Measurements from ENCODE around the gene BICRAL.

Gene BICRAL

GRCh38 chr6:42762950-42763349, 18.9 kb upstream of the BICRAL start:
- DNase-seq, result no peak

GRCh38 chr6:42764911-42765648, 16.8 kb upstream of the BICRAL start:
- DNase-seq, result no peak

GRCh38 chr6:42766163-42766670, 15.6 kb upstream of the BICRAL start:
- DNase-seq, result no peak

GRCh38 chr6:42769051-42769450, 12.8 kb upstream of the BICRAL start:
- no peak for DNase-seq

- no peak for DNase-seq
These were observed 12.0 kb upstream of the BICRAL start for GRCh38 chr6:42769836-42770235.

GRCh38 chr6:42771741-42772100, 10.1 kb upstream of the BICRAL start:
- no peak for DNase-seq

- DNase-seq, result peak; percentile 53
These were observed 7.7 kb upstream of the BICRAL start for GRCh38 chr6:42774201-42774600.

- DNase-seq, result peak; percentile 42
These were observed 6.9 kb upstream of the BICRAL start for GRCh38 chr6:42774821-42775487.

GRCh38 chr6:42777126-42777822, 4.6 kb upstream of the BICRAL start:
- DNase-seq, result no peak

- no peak for DNase-seq
These were observed 3.7 kb upstream of the BICRAL start for GRCh38 chr6:42778122-42778521.

GRCh38 chr6:42779521-42779920, 2.3 kb upstream of the BICRAL start:
- DNase-seq, result no peak

GRCh38 chr6:42781546-42781795, 381 bp upstream of the BICRAL start:
- no peak for DNase-seq

- DNase-seq, result peak; percentile 73
These were observed 881 bp downstream of the BICRAL start for GRCh38 chr6:42782689-42783176.

GRCh38 chr6:42783177-42783875, 1.5 kb downstream of the BICRAL start:
- peak; percentile 79 for DNase-seq

- no peak for DNase-seq
These were observed 2.2 kb downstream of the BICRAL start for GRCh38 chr6:42783876-42784642.

GRCh38 chr6:42784717-42785498, 3.1 kb downstream of the BICRAL start:
- DNase-seq, result no peak

- DNase-seq, result no peak
These were observed 4.7 kb downstream of the BICRAL start for GRCh38 chr6:42786525-42786985.

- DNase-seq, result no peak
These were observed 5.2 kb downstream of the BICRAL start for GRCh38 chr6:42787063-42787472.

- DNase-seq, result no peak
These were observed 6.8 kb downstream of the BICRAL start for GRCh38 chr6:42788671-42789070.

- DNase-seq, result no peak
These were observed 8.8 kb downstream of the BICRAL start for GRCh38 chr6:42790549-42791181.

GRCh38 chr6:42791706-42792320, 10.0 kb downstream of the BICRAL start:
- DNase-seq, result no peak

Measured in activated naive CD4-positive, alpha-beta T cell treated with anti-CD3 and anti-CD28 coated beads, Interleukin-2, amount 50 U/mL, for 16 hours (primary cell).